WTC11 (cell line): ENCODE data around the gene CPD. TPM values are rescaled to one million over a fixed set of nuclear protein-coding genes. Genes with fewer than 3 reads are reported as not detected.

Experiments
- ATAC-seq: fragments of 200-7000 bp; cut with Tn5 transposase; 2 replicates; pipeline ENCODE4 v1.10.0; 2021; ENCODE audit warnings: mild to moderate bottlenecking, moderate library complexity
- CTCF ChIA-PET: fragments of 300-600 bp; sonication (Branson Sonifier 250); formaldehyde crosslinking; loops from one replicate; lab custom pipeline; 2021; ENCODE audit warnings: antibody characterized with exemption; lab: Charles Lee
- POLR2A ChIA-PET: fragments of 350-600 bp; sonication (Branson Sonifier 250); formaldehyde crosslinking; loops from one replicate; lab custom pipeline; 2021; ENCODE audit warnings: antibody characterized with exemption; lab: Charles Lee
- DNase-seq: peaks from one replicate; pipeline ENCODE4 v3.0.0; 2021; ENCODE audit warnings: low spot score
- H3K27ac Mint-ChIP-seq: 2 replicates; pipeline ENCODE4 v1.8.0; 2021; ENCODE audit warnings: mixed read lengths
- H3K27me3 Mint-ChIP-seq: 2 replicates; pipeline ENCODE4 v1.8.0; 2021; ENCODE audit warnings: low read depth, mild to moderate bottlenecking, moderate library complexity, mixed read lengths
- H3K36me3 Mint-ChIP-seq: 2 replicates; pipeline ENCODE4 v1.8.0; 2021; ENCODE audit warnings: mixed read lengths
- H3K4me1 Mint-ChIP-seq: 2 replicates; pipeline ENCODE4 v1.8.0; 2022; ENCODE audit warnings: mixed read lengths
- H3K4me3 Mint-ChIP-seq: 2 replicates; pipeline ENCODE4 v1.8.0; 2021; ENCODE audit warnings: mild to moderate bottlenecking, moderate library complexity, mixed read lengths
- H3K9me3 Mint-ChIP-seq: 2 replicates; pipeline ENCODE4 v1.8.0; 2021; ENCODE audit warnings: mixed read lengths
- CBFB ChIP-seq: sonication (generic); formaldehyde crosslinking; IDR thresholded peaks from 2 replicates; pipeline ENCODE4 v1.8.1; 2022; ENCODE audit warnings: mild to moderate bottlenecking, low read depth, missing genetic modification reagents
- GRHL2 ChIP-seq: fragments of 250-450 bp; sonication (Bioruptor Pico); IDR thresholded peaks from 2 replicates; pipeline ENCODE4 v1.8.0; 2022; ENCODE audit warnings: mild to moderate bottlenecking, moderate library complexity; ENCODE audit not compliant: insufficient replicate concordance, severe bottlenecking
- JAZF1 ChIP-seq: fragments of 250-450 bp; sonication (Bioruptor Pico); IDR thresholded peaks from 2 replicates; pipeline ENCODE4 v1.9.0; 2021; ENCODE audit warnings: moderate library complexity, mild to moderate bottlenecking, inconsistent platforms
- JUN ChIP-seq: sonication (generic); formaldehyde crosslinking; IDR thresholded peaks from 2 replicates; pipeline ENCODE4 v1.8.0; 2023; ENCODE audit warnings: mild to moderate bottlenecking, missing genetic modification reagents
- KAT7 ChIP-seq: sonication (generic); formaldehyde crosslinking; IDR thresholded peaks from 2 replicates; pipeline ENCODE4 v1.8.1; 2023; ENCODE audit warnings: missing genetic modification reagents, mild to moderate bottlenecking, borderline replicate concordance
- RELA ChIP-seq: sonication (generic); formaldehyde crosslinking; IDR thresholded peaks from 2 replicates; pipeline ENCODE4 v1.8.1; 2022; ENCODE audit warnings: missing genetic modification reagents, mild to moderate bottlenecking, borderline replicate concordance
- SMAD4 ChIP-seq: sonication (generic); formaldehyde crosslinking; IDR thresholded peaks from 2 replicates; pipeline ENCODE4 v1.8.0; 2022; ENCODE audit warnings: mild to moderate bottlenecking, missing genetic modification reagents
- SOX15 ChIP-seq: fragments of 250-450 bp; sonication (Bioruptor Pico); IDR thresholded peaks from 2 replicates; pipeline ENCODE4 v1.9.0; 2021; ENCODE audit warnings: mild to moderate bottlenecking
- TP53 ChIP-seq: sonication (generic); formaldehyde crosslinking; IDR thresholded peaks from 2 replicates; pipeline ENCODE4 v1.8.1; 2023; ENCODE audit warnings: mild to moderate bottlenecking, missing genetic modification reagents
- ZNF121 ChIP-seq: sonication (generic); formaldehyde crosslinking; IDR thresholded peaks from 2 replicates; pipeline ENCODE4 v1.8.0; 2023; ENCODE audit warnings: missing genetic modification reagents
- ZNF219 ChIP-seq: sonication (generic); formaldehyde crosslinking; IDR thresholded peaks from 2 replicates; pipeline ENCODE4 v1.8.0; 2023; ENCODE audit warnings: missing genetic modification reagents, mild to moderate bottlenecking, borderline replicate concordance
- ZNF263 ChIP-seq: sonication (generic); formaldehyde crosslinking; IDR thresholded peaks from 2 replicates; pipeline ENCODE4 v1.8.1; 2022; ENCODE audit warnings: low read depth, mild to moderate bottlenecking, moderate library complexity, missing genetic modification reagents
- total RNA-seq: library from RNA; stranded (reverse); gene quantifications from 3 replicates; pipeline ENCODE4 v1.2.3, GENCODE V29; 2021
- TF ChIP-seq, protein P1 (sequence below): fragments of 250-450 bp; sonication (Bioruptor Pico); IDR thresholded peaks from 2 replicates; pipeline ENCODE4 v1.9.0; 2021; ENCODE audit warnings: mild to moderate bottlenecking
- TF ChIP-seq, protein P2 (sequence below): sonication (generic); formaldehyde crosslinking; IDR thresholded peaks from 2 replicates; pipeline ENCODE4 v1.8.0; 2023; ENCODE audit warnings: missing genetic modification reagents, mild to moderate bottlenecking, borderline replicate concordance
- TF ChIP-seq, protein P3 (sequence below): sonication (generic); formaldehyde crosslinking; IDR thresholded peaks from 2 replicates; pipeline ENCODE4 v1.8.1; 2023; ENCODE audit warnings: mild to moderate bottlenecking, missing genetic modification reagents, moderate library complexity
- TF ChIP-seq, protein P4 (sequence below): sonication (generic); formaldehyde crosslinking; conservative IDR thresholded peaks from 2 replicates; pipeline ENCODE4 v1.8.1; 2023; ENCODE audit warnings: mild to moderate bottlenecking, low read depth, missing genetic modification reagents, moderate library complexity
- TF ChIP-seq, protein P5 (sequence below): sonication (generic); formaldehyde crosslinking; IDR thresholded peaks from 2 replicates; pipeline ENCODE4 v1.8.1; 2023; ENCODE audit warnings: mild to moderate bottlenecking, moderate library complexity, missing genetic modification reagents
- TF ChIP-seq, protein P6 (sequence below): sonication (generic); formaldehyde crosslinking; IDR thresholded peaks from 2 replicates; pipeline ENCODE4 v1.8.1; 2022; ENCODE audit warnings: missing genetic modification reagents, borderline replicate concordance

Gene CPD
- total RNA-seq, 1 experiment from 2014 or later = 36.1 TPM

DNA sequence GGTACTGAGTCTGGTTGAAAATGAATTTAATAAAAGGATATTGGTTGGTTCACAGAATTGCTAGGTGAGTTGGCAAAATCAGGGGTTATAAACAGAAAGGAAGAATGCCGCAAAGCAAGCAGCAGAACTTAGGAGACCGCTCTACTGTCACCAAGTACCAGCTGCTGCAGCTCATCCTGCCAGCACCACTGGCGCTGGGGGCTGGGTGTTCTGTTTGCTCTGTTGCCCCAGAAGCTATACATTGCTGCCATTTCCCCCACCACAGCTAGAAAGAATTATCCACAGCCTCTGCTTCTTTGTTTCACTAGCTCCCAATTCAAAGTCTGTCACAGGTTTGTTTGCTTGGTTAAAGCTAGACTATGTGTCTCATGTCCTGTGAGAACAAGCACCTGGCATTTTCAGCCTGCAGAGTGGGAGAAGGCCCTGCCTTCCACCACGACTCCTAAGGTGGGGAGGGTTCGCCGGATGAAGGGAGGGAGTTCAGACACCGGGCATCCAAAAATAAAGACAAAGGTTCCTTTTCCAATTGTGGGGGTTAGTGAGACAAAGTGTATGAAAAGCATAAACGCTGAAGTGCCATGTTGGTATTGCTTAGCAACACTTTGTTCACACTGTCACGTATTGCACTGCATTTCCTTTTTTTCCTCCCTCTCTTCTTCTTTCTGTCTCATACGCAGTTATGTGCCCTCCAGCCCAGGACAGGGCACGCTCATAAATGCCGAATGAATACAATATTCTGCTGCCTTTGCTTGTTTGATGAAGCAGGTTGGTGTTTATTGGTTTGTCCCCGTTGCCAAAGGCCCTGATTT, 9.6 kb upstream of the CPD start:
- peaks cover 5% of the 10 kb centered on the region for H3K4me1 Mint-ChIP-seq
- no peaks in the 10 kb centered on the region for H3K27me3 Mint-ChIP-seq
- H3K27ac Mint-ChIP-seq = no peak overlapping the region
- no peak for ATAC-seq
- ChIA-PET POLR2A (no interaction called here), CTCF (no interaction called here)
- TF ChIP-seq SOX15 (CRISPR knock-in tag) (no peak), KAT7 (CRISPR knock-in tag) (no peak), GRHL2 (CRISPR knock-in tag) (no peak), RELA (CRISPR knock-in tag) (no peak), JAZF1 (no peak), ZNF121 (CRISPR knock-in tag) (no peak), SMAD4 (CRISPR knock-in tag) (no peak), JUN (CRISPR knock-in tag) (no peak), CBFB (CRISPR knock-in tag) (no peak), TP53 (CRISPR knock-in tag) (no peak), ZNF263 (CRISPR knock-in tag) (no peak), ZNF219 (no peak)
- TF ChIP-seq, protein P1, sequence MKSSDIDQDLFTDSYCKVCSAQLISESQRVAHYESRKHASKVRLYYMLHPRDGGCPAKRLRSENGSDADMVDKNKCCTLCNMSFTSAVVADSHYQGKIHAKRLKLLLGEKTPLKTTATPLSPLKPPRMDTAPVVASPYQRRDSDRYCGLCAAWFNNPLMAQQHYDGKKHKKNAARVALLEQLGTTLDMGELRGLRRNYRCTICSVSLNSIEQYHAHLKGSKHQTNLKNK (CRISPR knock-in tag) = no peak
- TF ChIP-seq, protein P2, sequence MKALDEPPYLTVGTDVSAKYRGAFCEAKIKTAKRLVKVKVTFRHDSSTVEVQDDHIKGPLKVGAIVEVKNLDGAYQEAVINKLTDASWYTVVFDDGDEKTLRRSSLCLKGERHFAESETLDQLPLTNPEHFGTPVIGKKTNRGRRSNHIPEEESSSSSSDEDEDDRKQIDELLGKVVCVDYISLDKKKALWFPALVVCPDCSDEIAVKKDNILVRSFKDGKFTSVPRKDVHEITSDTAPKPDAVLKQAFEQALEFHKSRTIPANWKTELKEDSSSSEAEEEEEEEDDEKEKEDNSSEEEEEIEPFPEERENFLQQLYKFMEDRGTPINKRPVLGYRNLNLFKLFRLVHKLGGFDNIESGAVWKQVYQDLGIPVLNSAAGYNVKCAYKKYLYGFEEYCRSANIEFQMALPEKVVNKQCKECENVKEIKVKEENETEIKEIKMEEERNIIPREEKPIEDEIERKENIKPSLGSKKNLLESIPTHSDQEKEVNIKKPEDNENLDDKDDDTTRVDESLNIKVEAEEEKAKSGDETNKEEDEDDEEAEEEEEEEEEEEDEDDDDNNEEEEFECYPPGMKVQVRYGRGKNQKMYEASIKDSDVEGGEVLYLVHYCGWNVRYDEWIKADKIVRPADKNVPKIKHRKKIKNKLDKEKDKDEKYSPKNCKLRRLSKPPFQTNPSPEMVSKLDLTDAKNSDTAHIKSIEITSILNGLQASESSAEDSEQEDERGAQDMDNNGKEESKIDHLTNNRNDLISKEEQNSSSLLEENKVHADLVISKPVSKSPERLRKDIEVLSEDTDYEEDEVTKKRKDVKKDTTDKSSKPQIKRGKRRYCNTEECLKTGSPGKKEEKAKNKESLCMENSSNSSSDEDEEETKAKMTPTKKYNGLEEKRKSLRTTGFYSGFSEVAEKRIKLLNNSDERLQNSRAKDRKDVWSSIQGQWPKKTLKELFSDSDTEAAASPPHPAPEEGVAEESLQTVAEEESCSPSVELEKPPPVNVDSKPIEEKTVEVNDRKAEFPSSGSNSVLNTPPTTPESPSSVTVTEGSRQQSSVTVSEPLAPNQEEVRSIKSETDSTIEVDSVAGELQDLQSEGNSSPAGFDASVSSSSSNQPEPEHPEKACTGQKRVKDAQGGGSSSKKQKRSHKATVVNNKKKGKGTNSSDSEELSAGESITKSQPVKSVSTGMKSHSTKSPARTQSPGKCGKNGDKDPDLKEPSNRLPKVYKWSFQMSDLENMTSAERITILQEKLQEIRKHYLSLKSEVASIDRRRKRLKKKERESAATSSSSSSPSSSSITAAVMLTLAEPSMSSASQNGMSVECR (CRISPR knock-in tag) = no peak
- TF ChIP-seq, protein P3, sequence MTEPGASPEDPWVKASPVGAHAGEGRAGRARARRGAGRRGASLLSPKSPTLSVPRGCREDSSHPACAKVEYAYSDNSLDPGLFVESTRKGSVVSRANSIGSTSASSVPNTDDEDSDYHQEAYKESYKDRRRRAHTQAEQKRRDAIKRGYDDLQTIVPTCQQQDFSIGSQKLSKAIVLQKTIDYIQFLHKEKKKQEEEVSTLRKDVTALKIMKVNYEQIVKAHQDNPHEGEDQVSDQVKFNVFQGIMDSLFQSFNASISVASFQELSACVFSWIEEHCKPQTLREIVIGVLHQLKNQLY (CRISPR knock-in tag) = no peak
- TF ChIP-seq, protein P4, sequence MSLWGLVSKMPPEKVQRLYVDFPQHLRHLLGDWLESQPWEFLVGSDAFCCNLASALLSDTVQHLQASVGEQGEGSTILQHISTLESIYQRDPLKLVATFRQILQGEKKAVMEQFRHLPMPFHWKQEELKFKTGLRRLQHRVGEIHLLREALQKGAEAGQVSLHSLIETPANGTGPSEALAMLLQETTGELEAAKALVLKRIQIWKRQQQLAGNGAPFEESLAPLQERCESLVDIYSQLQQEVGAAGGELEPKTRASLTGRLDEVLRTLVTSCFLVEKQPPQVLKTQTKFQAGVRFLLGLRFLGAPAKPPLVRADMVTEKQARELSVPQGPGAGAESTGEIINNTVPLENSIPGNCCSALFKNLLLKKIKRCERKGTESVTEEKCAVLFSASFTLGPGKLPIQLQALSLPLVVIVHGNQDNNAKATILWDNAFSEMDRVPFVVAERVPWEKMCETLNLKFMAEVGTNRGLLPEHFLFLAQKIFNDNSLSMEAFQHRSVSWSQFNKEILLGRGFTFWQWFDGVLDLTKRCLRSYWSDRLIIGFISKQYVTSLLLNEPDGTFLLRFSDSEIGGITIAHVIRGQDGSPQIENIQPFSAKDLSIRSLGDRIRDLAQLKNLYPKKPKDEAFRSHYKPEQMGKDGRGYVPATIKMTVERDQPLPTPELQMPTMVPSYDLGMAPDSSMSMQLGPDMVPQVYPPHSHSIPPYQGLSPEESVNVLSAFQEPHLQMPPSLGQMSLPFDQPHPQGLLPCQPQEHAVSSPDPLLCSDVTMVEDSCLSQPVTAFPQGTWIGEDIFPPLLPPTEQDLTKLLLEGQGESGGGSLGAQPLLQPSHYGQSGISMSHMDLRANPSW = no peak
- TF ChIP-seq, protein P5, sequence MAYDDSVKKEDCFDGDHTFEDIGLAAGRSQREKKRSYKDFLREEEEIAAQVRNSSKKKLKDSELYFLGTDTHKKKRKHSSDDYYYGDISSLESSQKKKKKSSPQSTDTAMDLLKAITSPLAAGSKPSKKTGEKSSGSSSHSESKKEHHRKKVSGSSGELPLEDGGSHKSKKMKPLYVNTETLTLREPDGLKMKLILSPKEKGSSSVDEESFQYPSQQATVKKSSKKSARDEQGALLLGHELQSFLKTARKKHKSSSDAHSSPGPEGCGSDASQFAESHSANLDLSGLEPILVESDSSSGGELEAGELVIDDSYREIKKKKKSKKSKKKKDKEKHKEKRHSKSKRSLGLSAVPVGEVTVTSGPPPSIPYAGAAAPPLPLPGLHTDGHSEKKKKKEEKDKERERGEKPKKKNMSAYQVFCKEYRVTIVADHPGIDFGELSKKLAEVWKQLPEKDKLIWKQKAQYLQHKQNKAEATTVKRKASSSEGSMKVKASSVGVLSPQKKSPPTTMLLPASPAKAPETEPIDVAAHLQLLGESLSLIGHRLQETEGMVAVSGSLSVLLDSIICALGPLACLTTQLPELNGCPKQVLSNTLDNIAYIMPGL = no peak
- TF ChIP-seq, protein P6, sequence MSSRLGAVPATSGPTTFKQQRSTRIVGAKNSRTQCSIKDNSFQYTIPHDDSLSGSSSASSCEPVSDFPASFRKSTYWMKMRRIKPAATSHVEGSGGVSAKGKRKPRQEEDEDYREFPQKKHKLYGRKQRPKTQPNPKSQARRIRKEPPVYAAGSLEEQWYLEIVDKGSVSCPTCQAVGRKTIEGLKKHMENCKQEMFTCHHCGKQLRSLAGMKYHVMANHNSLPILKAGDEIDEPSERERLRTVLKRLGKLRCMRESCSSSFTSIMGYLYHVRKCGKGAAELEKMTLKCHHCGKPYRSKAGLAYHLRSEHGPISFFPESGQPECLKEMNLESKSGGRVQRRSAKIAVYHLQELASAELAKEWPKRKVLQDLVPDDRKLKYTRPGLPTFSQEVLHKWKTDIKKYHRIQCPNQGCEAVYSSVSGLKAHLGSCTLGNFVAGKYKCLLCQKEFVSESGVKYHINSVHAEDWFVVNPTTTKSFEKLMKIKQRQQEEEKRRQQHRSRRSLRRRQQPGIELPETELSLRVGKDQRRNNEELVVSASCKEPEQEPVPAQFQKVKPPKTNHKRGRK = no peak
- no peak overlapping the region for H3K4me3 Mint-ChIP-seq
- H3K9me3 Mint-ChIP-seq = no peaks in the 10 kb centered on the region
- DNase-seq = no peak
- H3K36me3 Mint-ChIP-seq = no peaks in the 10 kb centered on the region
